MM.1S (cell line): Measurements from ENCODE around the gene TXNDC15.

ENCODE experiments used
- EZH2 ChIP-seq: fragments of 300-600 bp; sonication (generic); optimal IDR thresholded peaks from 2 replicates; pipeline ENCODE3; 2017; ENCODE audit warnings: low read depth, mild to moderate bottlenecking, antibody characterized with exemption, low read length, mixed read lengths
- EZH2phosphoT487 ChIP-seq: fragments of 300-600 bp; sonication (generic); IDR thresholded peaks from 2 replicates; pipeline ENCODE4 v1.6.1; 2018; ENCODE audit warnings: antibody characterized with exemption, low read length
- TF ChIP-seq, protein P1 (sequence below): fragments of 300-600 bp; sonication (generic); IDR thresholded peaks from 2 replicates; pipeline ENCODE4 v1.5.1; 2016; ENCODE audit warnings: antibody characterized with exemption, low read length, mixed read lengths

- TF ChIP-seq, protein P1, sequence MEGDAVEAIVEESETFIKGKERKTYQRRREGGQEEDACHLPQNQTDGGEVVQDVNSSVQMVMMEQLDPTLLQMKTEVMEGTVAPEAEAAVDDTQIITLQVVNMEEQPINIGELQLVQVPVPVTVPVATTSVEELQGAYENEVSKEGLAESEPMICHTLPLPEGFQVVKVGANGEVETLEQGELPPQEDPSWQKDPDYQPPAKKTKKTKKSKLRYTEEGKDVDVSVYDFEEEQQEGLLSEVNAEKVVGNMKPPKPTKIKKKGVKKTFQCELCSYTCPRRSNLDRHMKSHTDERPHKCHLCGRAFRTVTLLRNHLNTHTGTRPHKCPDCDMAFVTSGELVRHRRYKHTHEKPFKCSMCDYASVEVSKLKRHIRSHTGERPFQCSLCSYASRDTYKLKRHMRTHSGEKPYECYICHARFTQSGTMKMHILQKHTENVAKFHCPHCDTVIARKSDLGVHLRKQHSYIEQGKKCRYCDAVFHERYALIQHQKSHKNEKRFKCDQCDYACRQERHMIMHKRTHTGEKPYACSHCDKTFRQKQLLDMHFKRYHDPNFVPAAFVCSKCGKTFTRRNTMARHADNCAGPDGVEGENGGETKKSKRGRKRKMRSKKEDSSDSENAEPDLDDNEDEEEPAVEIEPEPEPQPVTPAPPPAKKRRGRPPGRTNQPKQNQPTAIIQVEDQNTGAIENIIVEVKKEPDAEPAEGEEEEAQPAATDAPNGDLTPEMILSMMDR, result no peak
- TF ChIP-seq EZH2phosphoT487 (no peak), EZH2 (no peak)
These were observed at the start of gene TXNDC15 for GRCh38 chr5:134873987-134874830.
